ENCODE measurements around the gene EIF2D.

Gene EIF2D

GRCh38 chr1:206560007-206560716 is 52.1 kb downstream of the EIF2D start:
- Mint-ChIP-seq H3K4me1 (peaks cover 63 to 70% of the 10 kb centered on the region in 2 donors), H3K27ac (peak overlapping the region; percentile 99), H3K27me3 (no peaks in the 10 kb centered on the region), H3K36me3 (peaks cover 52 to 68% of the 10 kb centered on the region in 2 donors), H3K4me3 (peak overlapping the region; percentile 94 to 97), H3K9me3 (peaks cover 0 to 2% of the 10 kb centered on the region in 2 donors)
- no peak for ATAC-seq (replicated peaks)
- no peak for DNase-seq

GRCh38 chr1:206559672-206559995 is 52.6 kb downstream of the EIF2D start:
- no peak for DNase-seq
- H3K4me1 Mint-ChIP-seq = peaks cover 61 to 68% of the 10 kb centered on the region in 2 donors
- peak overlapping the region; percentile 94 to 97 for H3K4me3 Mint-ChIP-seq
- ATAC-seq (replicated peaks) = no peak
- H3K36me3 Mint-ChIP-seq = peaks cover 47 to 63% of the 10 kb centered on the region in 2 donors
- no peaks in the 10 kb centered on the region for H3K27me3 Mint-ChIP-seq
- H3K27ac Mint-ChIP-seq = peak overlapping the region; percentile 99
- peaks cover 0 to 2% of the 10 kb centered on the region in 2 donors for H3K9me3 Mint-ChIP-seq

- peaks cover 0 to 2% of the 10 kb centered on the region in 2 donors for H3K9me3 Mint-ChIP-seq
- H3K36me3 Mint-ChIP-seq = peaks cover 41 to 57% of the 10 kb centered on the region in 2 donors
- H3K4me1 Mint-ChIP-seq = peaks cover 55 to 62% of the 10 kb centered on the region in 2 donors
- H3K4me3 Mint-ChIP-seq = peak overlapping the region; percentile 94 to 97
- DNase-seq = no peak
- H3K27me3 Mint-ChIP-seq = no peaks in the 10 kb centered on the region
- peak overlapping the region; percentile 99 for H3K27ac Mint-ChIP-seq
- peak; percentile 9 to 31 for ATAC-seq (replicated peaks)
These were observed 53.2 kb downstream of the EIF2D start for GRCh38 chr1:206558794-206559671.

- H3K4me1 Mint-ChIP-seq = peaks cover 43 to 50% of the 10 kb centered on the region in 2 donors
- ATAC-seq (replicated peaks) (peak; percentile 45 to 50), DNase-seq (peak; percentile 43)
- H3K4me3 Mint-ChIP-seq = peak overlapping the region; percentile 94 to 97
- no peaks in the 10 kb centered on the region for H3K27me3 Mint-ChIP-seq
- peaks cover 34 to 48% of the 10 kb centered on the region in 2 donors for H3K36me3 Mint-ChIP-seq
- H3K9me3 Mint-ChIP-seq = peaks cover 0 to 2% of the 10 kb centered on the region in 2 donors
- peak overlapping the region; percentile 99 for H3K27ac Mint-ChIP-seq
These were observed 54.4 kb downstream of the EIF2D start for GRCh38 chr1:206557636-206558473.

- H3K4me1 Mint-ChIP-seq = peaks cover 41 to 46% of the 10 kb centered on the region in 2 donors
- no peaks in the 10 kb centered on the region for H3K9me3 Mint-ChIP-seq
- H3K27me3 Mint-ChIP-seq = no peaks in the 10 kb centered on the region
- peak; percentile 81 for DNase-seq
- peaks cover 27 to 39% of the 10 kb centered on the region in 2 donors for H3K36me3 Mint-ChIP-seq
- H3K27ac Mint-ChIP-seq = peak overlapping the region; percentile 99
- H3K4me3 Mint-ChIP-seq = peak overlapping the region; percentile 94 to 97
- peak; percentile 75 to 78 for ATAC-seq (replicated peaks)
These were observed 55.3 kb downstream of the EIF2D start for GRCh38 chr1:206556750-206557635.

GRCh38 chr1:206556047-206556749 is 56.1 kb downstream of the EIF2D start:
- DNase-seq = no peak
- H3K36me3 Mint-ChIP-seq = peaks cover 22 to 31% of the 10 kb centered on the region in 2 donors
- H3K27me3 Mint-ChIP-seq = no peaks in the 10 kb centered on the region
- peak overlapping the region; percentile 73 for H3K27ac Mint-ChIP-seq
- peaks cover 39 to 44% of the 10 kb centered on the region in 2 donors for H3K4me1 Mint-ChIP-seq
- peak; percentile 6 to 20 for ATAC-seq (replicated peaks)
- peak overlapping the region; percentile 94 to 97 for H3K4me3 Mint-ChIP-seq
- H3K9me3 Mint-ChIP-seq = no peaks in the 10 kb centered on the region

- ATAC-seq (replicated peaks) (no peak), DNase-seq (no peak)
- H3K27me3 Mint-ChIP-seq = no peaks in the 10 kb centered on the region
- peaks cover 17 to 26% of the 10 kb centered on the region in 2 donors for H3K36me3 Mint-ChIP-seq
- no peaks in the 10 kb centered on the region for H3K9me3 Mint-ChIP-seq
- peaks cover 36 to 37% of the 10 kb centered on the region in 2 donors for H3K4me1 Mint-ChIP-seq
- peak overlapping the region; percentile 83 for H3K27ac Mint-ChIP-seq
- peak overlapping the region; percentile 15 to 40 for H3K4me3 Mint-ChIP-seq
These were observed 56.8 kb downstream of the EIF2D start for GRCh38 chr1:206555473-206555935.

- Mint-ChIP-seq H3K9me3 (no peaks in the 10 kb centered on the region), H3K27ac (peak overlapping the region; percentile 83)
- no peak for ATAC-seq (replicated peaks)
These were observed 57.4 kb downstream of the EIF2D start for GRCh38 chr1:206554701-206555472.

GRCh38 chr1:206554211-206554610 is 58.1 kb downstream of the EIF2D start:
- Mint-ChIP-seq H3K4me1 (peaks cover 25 to 26% of the 10 kb centered on the region in 2 donors), H3K27ac (no peak overlapping the region), H3K36me3 (peaks cover 8 to 14% of the 10 kb centered on the region in 2 donors), H3K4me3 (no peak overlapping the region), H3K27me3 (no peaks in the 10 kb centered on the region), H3K9me3 (no peaks in the 10 kb centered on the region)
- ATAC-seq (replicated peaks) (no peak), DNase-seq (no peak)

More at GRCh38 chr1:206554701-206555472, 57.4 kb downstream of the EIF2D start:
- Mint-ChIP-seq H3K27me3 (no peaks in the 10 kb centered on the region), H3K4me1 (peaks cover 30 to 31% of the 10 kb centered on the region in 2 donors), H3K36me3 (peaks cover 11 to 20% of the 10 kb centered on the region in 2 donors), H3K4me3 (no peak overlapping the region)
- DNase-seq = no peak

GRCh38 chr1:206551986-206552326 is 60.3 kb downstream of the EIF2D start:
- DNase-seq (no peak), ATAC-seq (replicated peaks) (peak in 1 of 2 donors; percentile 30)
- Mint-ChIP-seq H3K36me3 (peaks cover 3% of the 10 kb centered on the region in 2 donors), H3K9me3 (no peaks in the 10 kb centered on the region), H3K4me3 (no peak overlapping the region), H3K27me3 (no peaks in the 10 kb centered on the region), H3K4me1 (peaks cover 22 to 26% of the 10 kb centered on the region in 2 donors), H3K27ac (peak overlapping the region; percentile 1)

- no peak for ATAC-seq (replicated peaks)
- H3K9me3 Mint-ChIP-seq = no peaks in the 10 kb centered on the region
- H3K4me3 Mint-ChIP-seq = no peak overlapping the region
- H3K27me3 Mint-ChIP-seq = no peaks in the 10 kb centered on the region
- DNase-seq = no peak
- no peak overlapping the region for H3K27ac Mint-ChIP-seq
- H3K4me1 Mint-ChIP-seq = peaks cover 20 to 22% of the 10 kb centered on the region in 2 donors
- peaks cover 3% of the 10 kb centered on the region in 2 donors for H3K36me3 Mint-ChIP-seq
These were observed 60.8 kb downstream of the EIF2D start for GRCh38 chr1:206551296-206551985.

All from stimulated activated naive B cell treated with anti-CD40 and anti-IgM and Interleukin-4, amounts not matched to agents 10 μg/mL and 1 μg/mL and 100 μg/mL, for 72 hours (primary cell).